ENCODE measurements around the gene DHRS7B.
A peak's percentile ranks its signal among the peaks of the same experiment; 100 is the strongest.

DHRS7B gene

DNA sequence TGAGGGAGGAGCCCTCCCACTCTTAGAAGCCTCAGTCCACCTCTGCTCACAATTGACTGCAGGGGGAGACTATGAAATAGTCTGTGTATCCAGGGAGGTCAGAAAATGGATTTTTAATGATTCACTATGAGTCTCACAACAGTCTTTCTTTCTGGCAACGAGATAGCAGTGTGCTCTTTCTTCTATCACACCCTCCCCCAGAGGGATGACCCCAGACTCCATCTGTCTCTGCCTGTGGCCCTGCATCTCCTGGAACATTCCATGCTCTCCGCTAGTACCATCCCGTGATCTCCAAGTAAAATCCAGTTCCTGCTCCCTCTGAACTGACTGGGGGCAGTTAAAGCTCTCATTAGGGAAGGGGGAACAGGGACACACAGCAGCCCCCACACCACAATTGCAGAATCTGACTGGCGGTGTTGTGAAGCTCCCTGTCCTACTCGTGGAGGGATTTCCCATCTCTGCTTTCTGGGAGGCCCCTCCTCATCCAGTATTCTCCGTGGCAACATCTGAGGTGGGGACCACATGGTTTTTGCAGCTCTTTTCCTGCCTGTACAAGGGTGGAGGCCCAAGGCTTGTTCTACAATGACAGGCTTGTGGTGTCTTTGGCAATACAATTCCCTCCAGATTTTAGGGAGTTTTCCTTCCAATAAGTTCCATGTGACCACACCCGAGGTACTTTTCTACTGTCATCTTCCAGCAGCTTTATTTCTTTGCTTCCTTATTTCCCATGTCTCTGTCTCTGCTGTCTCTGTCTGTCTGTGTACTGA lies 107.0 kb downstream of the DHRS7B start:
- in situ Hi-C loops (cut with HindIII; ENCODE audit: low pct_unique_long_range_greater_than_20kb, low sequenced_read_pairs), result no loop called here
- no peak for TF ChIP-seq JUND (IDR thresholded peaks at IDR 0.05; ENCODE audit: low read depth)
- DNase-seq (ENCODE audit: low read depth in 1 of 2, low spot score in 1 of 2), result no peak

DNA sequence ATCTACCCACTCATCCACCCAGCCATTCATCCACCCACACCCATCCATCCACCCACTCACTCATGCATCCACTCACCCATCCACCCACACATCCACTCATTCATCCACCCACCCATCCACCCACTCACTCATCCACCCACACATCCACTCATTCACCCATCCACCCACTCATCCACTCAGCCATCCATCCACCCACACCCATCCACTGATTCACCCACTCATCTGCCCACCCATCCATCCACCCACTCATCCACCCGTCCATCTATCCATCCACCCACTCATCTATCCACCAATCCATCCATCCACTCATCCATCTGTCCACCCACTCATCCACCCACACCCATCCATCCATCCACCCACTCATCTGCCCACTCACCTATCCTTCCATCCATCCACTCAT lies 109.2 kb downstream of the DHRS7B start:
- in situ Hi-C loops (cut with HindIII; ENCODE audit: low pct_unique_long_range_greater_than_20kb, low sequenced_read_pairs), result no loop called here
- no peak for DNase-seq (ENCODE audit: low read depth in 1 of 2, low spot score in 1 of 2)
- TF ChIP-seq JUND (IDR thresholded peaks at IDR 0.05; ENCODE audit: low read depth), result no peak

DNA sequence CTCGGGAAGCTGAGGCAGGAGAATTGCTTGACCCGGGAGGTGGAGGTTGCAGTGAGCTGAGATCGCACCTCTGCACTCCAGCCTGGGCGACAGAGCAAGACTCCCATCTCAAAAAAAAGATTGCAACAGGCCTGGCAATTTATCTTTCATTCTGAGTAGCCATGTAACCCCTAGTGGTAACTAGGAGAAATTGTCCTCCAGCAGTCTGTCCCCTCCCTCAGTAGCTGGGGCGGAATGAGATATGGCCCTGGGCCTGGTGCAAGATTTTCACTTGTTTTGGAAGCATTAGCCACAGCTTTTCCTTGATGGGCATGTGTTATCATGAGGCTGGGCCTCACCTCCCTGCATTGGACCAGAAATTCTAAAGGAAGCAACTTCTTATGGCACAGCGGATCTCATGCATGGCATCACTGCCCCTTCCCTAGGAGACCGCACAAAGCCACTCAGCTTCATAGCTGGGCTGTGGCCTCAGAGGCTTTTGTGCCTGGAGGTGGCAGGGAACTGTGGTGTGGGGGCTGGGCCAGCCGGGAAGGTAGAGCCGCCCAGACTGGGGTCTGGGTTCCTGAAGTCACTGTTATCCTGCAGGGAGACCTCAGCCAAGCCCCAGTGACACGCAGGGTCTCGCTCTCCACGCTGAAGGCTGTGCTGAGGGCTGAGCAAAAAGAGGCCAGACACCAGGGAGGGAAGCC lies 113.1 kb downstream of the DHRS7B start:
- peak; percentile 23 to 38 for DNase-seq (ENCODE audit: low read depth in 1 of 2, low spot score in 1 of 2)
- in situ Hi-C loops (cut with HindIII; ENCODE audit: low pct_unique_long_range_greater_than_20kb, low sequenced_read_pairs), result no loop called here
- no peak for TF ChIP-seq JUND (IDR thresholded peaks at IDR 0.05; ENCODE audit: low read depth)

DNA sequence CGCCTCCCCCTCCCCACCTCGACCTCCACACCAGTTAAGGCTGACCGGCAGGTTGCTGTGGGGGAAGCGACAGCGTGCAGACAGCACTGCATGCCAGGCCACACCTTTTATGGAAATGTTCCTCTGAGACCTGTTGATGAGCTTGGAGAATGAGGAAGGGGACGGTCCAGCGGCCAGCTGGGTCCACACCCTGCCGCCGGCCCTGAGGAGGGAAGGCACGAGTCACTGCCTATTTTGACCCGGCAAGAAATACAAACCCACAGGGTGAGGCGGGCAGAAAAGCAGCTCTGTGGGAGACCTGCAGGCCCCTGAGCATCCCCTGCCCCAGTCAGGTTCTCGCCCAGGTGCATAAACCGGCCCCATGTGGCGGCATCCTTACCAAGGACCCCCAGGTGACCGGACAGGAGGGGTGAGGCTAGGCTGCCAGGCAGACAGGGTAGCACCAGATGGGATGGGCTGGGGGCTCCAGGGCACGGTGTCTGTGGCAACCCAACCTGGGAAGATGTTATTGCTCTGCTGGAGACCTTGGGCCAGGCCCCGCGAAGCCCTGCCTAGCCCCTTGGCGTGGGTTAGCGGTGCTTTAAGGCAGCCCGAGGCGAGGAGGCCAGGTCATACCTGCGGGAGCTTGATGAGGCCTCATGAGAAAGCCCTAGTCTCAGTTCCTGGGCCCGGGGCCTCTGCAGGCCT lies 113.7 kb downstream of the DHRS7B start:
- TF ChIP-seq JUND (IDR thresholded peaks at IDR 0.05; ENCODE audit: low read depth), result no peak
- no peak for DNase-seq (ENCODE audit: low read depth in 1 of 2, low spot score in 1 of 2)
- in situ Hi-C loops (cut with HindIII; ENCODE audit: low pct_unique_long_range_greater_than_20kb, low sequenced_read_pairs), result no loop called here

Data from T47D (cell line).